IMR-90 (cell line): Measurements from ENCODE around the gene HNMT. TPM values are rescaled to one million over a fixed set of nuclear protein-coding genes. Genes with fewer than 3 reads are reported as not detected.

ENCODE experiments used
- ATAC-seq: fragments of 200-7000 bp; cut with Tn5 transposase; 2 replicates; pipeline ENCODE4 v1.9.1; 2020; ENCODE audit warnings: low read depth, mild to moderate bottlenecking, moderate library complexity
- BruUV-seq: library from RNA; stranded (reverse); fragments of 400-500 nt; replicated peaks from 2 replicates; lab custom pipeline; 2021; lab: Mats Ljungman, UMichigan
- CTCF ChIA-PET: fragments of 300-600 bp; formaldehyde crosslinking; extraction: SDS; loops from one replicate; lab custom pipeline; 2021; ENCODE audit warnings: antibody characterized with exemption; lab: Yijun Ruan, JAX
- POLR2A ChIA-PET: fragments of 300-600 bp; sonication (Branson Sonifier 250); formaldehyde crosslinking; loops from one replicate; lab custom pipeline; 2022; ENCODE audit warnings: antibody characterized with exemption; ENCODE audit not compliant: unreplicated experiment; lab: Charles Lee
- DNase-seq: peaks from one replicate; pipeline ENCODE4 v3.0.0; 2013
- H2AFZ ChIP-seq: replicated peaks from 2 replicates; pipeline ENCODE3; 2013; ENCODE audit warnings: low read length, mild to moderate bottlenecking; ENCODE audit not compliant: poor library complexity
- H2AK5ac ChIP-seq: 2 replicates; pipeline ENCODE4 v1.6.1; 2013; ENCODE audit warnings: low read depth, low read length, inconsistent platforms
- H2AK9ac ChIP-seq: replicated peaks from 2 replicates; pipeline ENCODE3; 2013; ENCODE audit warnings: mild to moderate bottlenecking, low read depth, low read length, moderate library complexity; ENCODE audit not compliant: poor library complexity
- H2BK120ac ChIP-seq: 2 replicates; pipeline ENCODE4 v1.6.1; 2013; ENCODE audit warnings: low read depth, low read length, inconsistent platforms
- H2BK15ac ChIP-seq: 3 replicates; pipeline ENCODE4 v1.6.1; 2013; ENCODE audit warnings: low read depth, low read length, inconsistent platforms
- H2BK20ac ChIP-seq: 2 replicates; pipeline ENCODE4 v1.6.1; 2013; ENCODE audit warnings: low read depth, mild to moderate bottlenecking, inconsistent platforms, low read length, moderate library complexity
- H2BK5ac ChIP-seq: 2 replicates; pipeline ENCODE4 v1.6.1; 2013; ENCODE audit warnings: mild to moderate bottlenecking, low read depth, low read length, inconsistent platforms; ENCODE audit not compliant: poor library complexity, severe bottlenecking
- H3K14ac ChIP-seq: replicated peaks from 2 replicates; pipeline ENCODE4 v1.6.1; 2013; ENCODE audit warnings: low read depth, low read length, inconsistent platforms
- H3K18ac ChIP-seq: 2 replicates; pipeline ENCODE4 v1.6.1; 2013; ENCODE audit warnings: low read depth, low read length, control low read depth
- H3K23ac ChIP-seq: 2 replicates; pipeline ENCODE4 v1.6.1; 2013; ENCODE audit warnings: low read depth, low read length, inconsistent platforms
- H3K27ac ChIP-seq: 2 replicates; pipeline ENCODE4 v1.5.1; 2013; ENCODE audit warnings: mild to moderate bottlenecking, control low read depth, low read length; ENCODE audit not compliant: insufficient read depth
- H3K27me3 ChIP-seq: 2 replicates; pipeline ENCODE4 v1.6.1; 2013; ENCODE audit warnings: low read length; ENCODE audit not compliant: control insufficient read depth, insufficient read depth
- H3K36me3 ChIP-seq: 2 replicates; pipeline ENCODE4 v1.6.1; 2013; ENCODE audit warnings: low read length, mixed read lengths; ENCODE audit not compliant: control insufficient read depth, insufficient read depth
- H3K4ac ChIP-seq: 2 replicates; pipeline ENCODE4 v1.6.1; 2013; ENCODE audit warnings: low read depth, low read length, inconsistent platforms
- H3K4me1 ChIP-seq: 2 replicates; pipeline ENCODE4 v1.6.1; 2013; ENCODE audit warnings: low read length, mixed read lengths; ENCODE audit not compliant: control insufficient read depth, insufficient read depth
- H3K4me2 ChIP-seq: 2 replicates; pipeline ENCODE4 v1.6.1; 2013; ENCODE audit warnings: low read depth, mild to moderate bottlenecking, control low read depth, low read length, moderate library complexity
- H3K4me3 ChIP-seq: 2 replicates; pipeline ENCODE4 v1.5.1; 2013; ENCODE audit warnings: low read depth, mild to moderate bottlenecking, control low read depth, low read length, moderate library complexity; ENCODE audit not compliant: insufficient read depth
- H3K56ac ChIP-seq: 2 replicates; pipeline ENCODE4 v1.6.1; 2013; ENCODE audit warnings: low read length, inconsistent platforms; ENCODE audit not compliant: insufficient read depth; ENCODE audit errors: extremely low read depth
- H3K79me1 ChIP-seq, 2 experiments: 2 replicates each; pipeline ENCODE4 v1.6.1; 2013; ENCODE audit warnings: low read length in 2 of 2, inconsistent platforms in 1 of 2, low read depth in 1 of 2
- H3K9ac ChIP-seq: 2 replicates; pipeline ENCODE4 v1.6.1; 2013; ENCODE audit warnings: low read depth, low read length, control low read depth
- H3K9me1 ChIP-seq: 2 replicates; pipeline ENCODE4 v1.6.1; 2013; ENCODE audit warnings: low read length, inconsistent platforms; ENCODE audit not compliant: insufficient read depth
- H3K9me3 ChIP-seq: 2 replicates; pipeline ENCODE4 v1.6.1; 2013; ENCODE audit warnings: low read length; ENCODE audit not compliant: control insufficient read depth, insufficient read depth
- H4K20me1 ChIP-seq: 2 replicates; pipeline ENCODE4 v1.6.1; 2013; ENCODE audit warnings: low read length, inconsistent platforms; ENCODE audit not compliant: insufficient read depth
- H4K5ac ChIP-seq: 2 replicates; pipeline ENCODE4 v1.6.1; 2013; ENCODE audit warnings: mild to moderate bottlenecking, low read depth, low read length, control low read depth
- H4K8ac ChIP-seq, 2 experiments: 2 replicates each; pipeline ENCODE4 v1.6.1; 2013; ENCODE audit warnings: low read depth in 2 of 2, low read length in 2 of 2, control low read depth in 1 of 2, inconsistent platforms in 1 of 2
- H4K91ac ChIP-seq: 2 replicates; pipeline ENCODE4 v1.6.1; 2013; ENCODE audit warnings: low read depth, low read length, inconsistent platforms; ENCODE audit not compliant: insufficient read depth
- FOS ChIP-seq: fragments of 150-350 bp; IDR thresholded peaks from 2 replicates; pipeline ENCODE4 v1.6.1; 2016; ENCODE audit warnings: low read depth, low read length
- MAZ ChIP-seq: IDR thresholded peaks from 2 replicates; pipeline ENCODE4 v1.6.1; 2012; ENCODE audit warnings: low read depth, mild to moderate bottlenecking, low read length, improper control_type of control experiment, moderate library complexity, borderline replicate concordance
- WGBS, 2 experiments: methylation state at CpG; one replicate each; pipeline versions ENCODE4 v1.1.5 to v1.1.7; 2013; ENCODE audit warnings: missing lambda C conversion rate in 2 of 2; ENCODE audit not compliant: insufficient read length in 1 of 2; ENCODE audit errors: extremely low coverage in 2 of 2; 5-methylcytosine and 5-hydroxymethylcytosine counted together
- dilution Hi-C: fragments of 300-500 bp; cut with HindIII; formaldehyde crosslinking; loops from one replicate; pipeline ENCODE4 v1.14.3; 2018; ENCODE audit warnings: low sequenced_read_pairs; ENCODE audit not compliant: unreplicated experiment
- in situ Hi-C: fragments of 300-500 bp; cut with MboI; formaldehyde crosslinking; loops from 3 replicates; pipeline ENCODE4 v1.14.3; 2019; ENCODE audit warnings: low sequenced_read_pairs, inconsistent platforms, mixed read lengths
- intact Hi-C: fragments of 100-400 bp; cut with micrococcal nuclease; formaldehyde crosslinking; loops from 2 replicates; pipeline ENCODE4 v1.10.0; 2022
- polyA plus RNA-seq, 3 experiments: library from polyadenylated mRNA; depleted of rRNA; stranded (reverse); fragments of >200 nt; gene quantifications; 2 replicates each; pipeline ENCODE4 v1.2.3, GENCODE V29; 2012; ENCODE audit warnings: low replicate concordance in 1 of 3
- total RNA-seq: library from RNA; depleted of rRNA; stranded (reverse); fragments of >200 nt; gene quantifications from 2 replicates; pipeline ENCODE4 v1.2.3, GENCODE V29; 2012
- TF ChIP-seq, protein P1 (sequence below): fragments of 150-350 bp; IDR thresholded peaks from 2 replicates; pipeline ENCODE4 v1.6.1; 2016; ENCODE audit warnings: low read depth, mild to moderate bottlenecking, low read length, moderate library complexity, borderline replicate concordance

The HNMT gene
- total and polyA plus RNA-seq, 2 of the 4 experiments (the other 2 are of a cell fraction): 6.4 to 14.2 TPM

DNA sequence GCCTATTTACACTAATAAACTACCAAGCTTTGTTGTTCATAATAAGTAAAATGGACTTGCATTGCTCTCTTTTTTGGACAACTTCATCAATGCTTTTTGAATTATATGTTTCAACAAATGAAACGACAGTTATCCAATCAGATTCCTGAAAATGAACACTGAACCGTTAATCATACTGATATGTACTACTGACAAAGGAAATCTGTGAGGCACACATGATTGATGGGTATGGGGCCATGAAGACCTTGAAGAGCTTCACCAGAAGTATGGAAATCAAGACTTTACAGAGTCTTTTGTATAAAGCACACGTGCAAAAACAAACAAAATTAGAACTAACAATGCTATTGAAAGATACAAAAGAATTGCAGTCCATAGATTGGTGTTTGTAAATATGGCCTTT is 51.2 kb downstream of the HNMT start:
- no CpG with 5 or more reads among the region's 3 CpGs for WGBS, 2 experiments
- Histone ChIP-seq H3K4me1 (no peaks in the 10 kb centered on the region), H4K5ac (no peak overlapping the region), H2BK5ac (no peak overlapping the region), H3K79me1 (no peaks in the 10 kb centered on the region), H3K9me1 (no peaks in the 10 kb centered on the region), H2AK5ac (no peak overlapping the region), H2AK9ac (no peak overlapping the region), H3K27me3 (no peaks in the 10 kb centered on the region), H3K9me3 (no peaks in the 10 kb centered on the region), H3K23ac (no peak overlapping the region), H2BK120ac (no peak overlapping the region), H3K4me2 (no peak overlapping the region), H2BK20ac (no peak overlapping the region), H3K9ac (no peak overlapping the region), H4K91ac (no peak overlapping the region), H3K4me3 (no peak overlapping the region), H4K20me1 (no peaks in the 10 kb centered on the region), H3K27ac (no peak overlapping the region), H3K36me3 (no peaks in the 10 kb centered on the region), H2BK15ac (no peak overlapping the region), H4K8ac (no peak overlapping the region), H2AFZ (no peak overlapping the region), H3K18ac (no peak overlapping the region), H3K14ac (no peak overlapping the region), H3K56ac (no peak overlapping the region), H3K4ac (no peak overlapping the region)
- ATAC-seq: no peak
- no TSS peak for BruUV-seq
- TF ChIP-seq FOS: no peak
- TF ChIP-seq, protein P1, sequence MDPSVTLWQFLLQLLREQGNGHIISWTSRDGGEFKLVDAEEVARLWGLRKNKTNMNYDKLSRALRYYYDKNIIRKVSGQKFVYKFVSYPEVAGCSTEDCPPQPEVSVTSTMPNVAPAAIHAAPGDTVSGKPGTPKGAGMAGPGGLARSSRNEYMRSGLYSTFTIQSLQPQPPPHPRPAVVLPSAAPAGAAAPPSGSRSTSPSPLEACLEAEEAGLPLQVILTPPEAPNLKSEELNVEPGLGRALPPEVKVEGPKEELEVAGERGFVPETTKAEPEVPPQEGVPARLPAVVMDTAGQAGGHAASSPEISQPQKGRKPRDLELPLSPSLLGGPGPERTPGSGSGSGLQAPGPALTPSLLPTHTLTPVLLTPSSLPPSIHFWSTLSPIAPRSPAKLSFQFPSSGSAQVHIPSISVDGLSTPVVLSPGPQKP: no peak
- TF ChIP-seq MAZ: no peak
- DNase-seq: no peak
- CTCF ChIA-PET: no interaction called here
- intact Hi-C loops: no loop called here
- dilution Hi-C loops: no loop called here
- in situ Hi-C loops: no loop called here
- POLR2A ChIA-PET: no interaction called here
